Hepatocyte (in vitro differentiated cells): Measurements from ENCODE around the gene BBOX1.

ENCODE experiments used
- CTCF ChIP-seq: fragments of 200-600 bp; sonication (generic); IDR thresholded peaks from 2 replicates; pipeline ENCODE4 v1.5.1; 2016; ENCODE audit warnings: antibody characterized with exemption, mild to moderate bottlenecking; ENCODE audit not compliant: poor library complexity
- EZH2 ChIP-seq: fragments of 200-600 bp; sonication (generic); IDR thresholded peaks from 2 replicates; pipeline ENCODE4 v1.6.1; 2016; ENCODE audit warnings: antibody characterized with exemption, mild to moderate bottlenecking, borderline replicate concordance
- EZH2phosphoT487 ChIP-seq: fragments of 200-600 bp; sonication (generic); IDR thresholded peaks from one replicate; pipeline ENCODE4 v1.6.1; 2018; ENCODE audit warnings: antibody characterized with exemption, mild to moderate bottlenecking, low read depth, moderate library complexity; ENCODE audit not compliant: unreplicated experiment, severe bottlenecking

- no peak for TF ChIP-seq CTCF
- no peak for TF ChIP-seq EZH2phosphoT487
- TF ChIP-seq EZH2: no peak
These were observed 109.5 kb downstream of the BBOX1 start for GRCh38 chr11:27150098-27150497.
